Activated naive CD8-positive, alpha-beta T cell treated with anti-CD3 and anti-CD28 coated beads, Interleukin-2, amount 50 U/mL, for 24 hours (primary cell): ENCODE measurements around the gene BMP7.

ENCODE experiments used
- ATAC-seq: fragments of 150-1000 bp; cut with Tn5 transposase; one replicate; pipeline ENCODE4 v1.10.0; 2021
- DNase-seq: peaks from one replicate; pipeline ENCODE4 v3.0.0; 2021
- H3K27ac Mint-ChIP-seq: one replicate; pipeline ENCODE4 v1.8.0; 2021; ENCODE audit warnings: mild to moderate bottlenecking, mixed read lengths
- H3K27me3 Mint-ChIP-seq: one replicate; pipeline ENCODE4 v1.8.0; 2021; ENCODE audit warnings: mixed read lengths
- H3K36me3 Mint-ChIP-seq: one replicate; pipeline ENCODE4 v1.8.0; 2021; ENCODE audit warnings: low read depth, mixed read lengths
- H3K4me1 Mint-ChIP-seq: one replicate; pipeline ENCODE4 v1.8.0; 2021; ENCODE audit warnings: mixed read lengths
- H3K4me3 Mint-ChIP-seq: one replicate; pipeline ENCODE4 v1.8.0; 2021; ENCODE audit warnings: mild to moderate bottlenecking, moderate library complexity, mixed read lengths
- H3K9me3 Mint-ChIP-seq: one replicate; pipeline ENCODE4 v1.8.0; 2021; ENCODE audit warnings: mixed read lengths

BMP7 gene

DNA sequence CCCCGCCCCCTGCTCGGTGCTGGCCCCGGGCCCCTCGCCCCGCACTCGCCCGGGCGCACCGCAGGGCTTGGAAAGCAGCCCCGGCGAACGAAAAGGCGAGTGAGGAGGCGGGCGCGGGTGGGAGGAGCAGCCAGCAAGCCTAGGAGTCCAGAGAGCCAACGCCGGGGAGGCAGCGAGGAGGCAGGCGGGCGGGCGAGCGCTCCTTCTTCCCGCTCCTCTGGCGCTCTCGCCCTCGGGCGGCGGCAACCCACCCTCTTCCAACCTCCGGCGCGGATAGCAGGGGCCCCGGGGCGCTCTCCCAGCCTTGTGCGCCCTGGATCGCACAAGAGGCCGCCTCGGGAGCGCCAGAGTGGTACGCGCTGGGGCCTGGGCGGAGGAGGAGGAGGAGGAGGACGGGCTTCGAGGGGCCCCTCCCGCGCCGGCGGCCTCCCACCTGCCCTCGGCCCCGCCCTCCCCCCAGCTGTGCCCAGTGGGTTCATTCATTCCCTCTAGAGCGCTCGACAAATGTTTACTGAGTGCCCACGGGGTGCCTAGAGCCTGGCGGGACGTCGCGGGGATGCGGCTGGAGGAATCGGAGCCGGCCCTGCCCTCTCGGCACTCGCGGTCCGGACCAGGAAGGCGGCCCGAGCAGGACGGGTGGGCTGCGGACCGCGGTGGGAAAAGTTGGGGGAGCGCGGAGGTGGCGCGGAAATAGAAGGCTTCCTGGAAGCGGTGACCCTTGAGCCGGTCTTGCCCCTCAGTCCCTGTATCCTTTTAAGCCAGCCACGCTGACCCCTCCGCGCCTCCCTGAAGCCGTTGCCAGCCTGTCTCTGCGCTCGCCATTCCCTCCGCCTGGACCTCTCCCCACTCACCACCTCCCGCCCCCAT lies at the start of gene BMP7:
Gene BMP7 (minus strand): TSS at position 351 of the 867 bp plus-strand sequence. CDS start 519 bp downstream, outside the sequence.
- H3K4me1 Mint-ChIP-seq, result peaks cover 3% of the 10 kb centered on the region
- H3K9me3 Mint-ChIP-seq, result no peaks in the 10 kb centered on the region
- no peak within 1 kb of the TSS for H3K27ac Mint-ChIP-seq
- no peaks in the 10 kb centered on the region for H3K36me3 Mint-ChIP-seq
- no peak within 1 kb of the TSS for H3K4me3 Mint-ChIP-seq
- ATAC-seq (no peak), DNase-seq (no peak)
- peaks cover 67% of the 10 kb centered on the region for H3K27me3 Mint-ChIP-seq

DNA sequence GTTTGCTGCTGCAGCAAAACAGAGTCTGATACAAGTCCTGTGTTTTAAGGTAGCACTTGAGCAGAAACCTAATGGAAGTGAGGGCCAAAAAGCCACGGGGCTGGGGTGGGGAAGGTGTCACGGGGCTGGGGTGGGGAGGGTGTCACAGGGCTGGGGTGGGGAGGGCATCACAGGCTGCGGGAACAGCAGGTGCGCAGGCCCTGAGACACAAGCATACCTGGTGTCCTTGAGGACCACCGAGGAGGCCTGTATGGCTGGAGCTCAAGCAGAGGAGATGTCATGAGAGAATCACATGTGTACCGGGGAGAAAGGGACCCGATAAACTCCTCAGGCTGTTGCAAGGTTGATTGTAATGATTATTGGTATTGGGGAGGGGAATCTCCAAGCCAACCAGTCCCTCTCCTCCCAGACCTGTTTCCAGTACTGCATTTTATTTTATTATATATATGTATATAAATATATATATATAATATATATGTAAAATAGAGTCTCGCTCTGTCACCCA lies 49.6 kb upstream of the BMP7 start:
- H3K4me3 Mint-ChIP-seq, result no peak overlapping the region
- ATAC-seq (no peak), DNase-seq (no peak)
- H3K27me3 Mint-ChIP-seq, result peaks cover 5% of the 10 kb centered on the region
- H3K27ac Mint-ChIP-seq, result no peak overlapping the region
- no peaks in the 10 kb centered on the region for H3K36me3 Mint-ChIP-seq
- H3K9me3 Mint-ChIP-seq, result no peaks in the 10 kb centered on the region
- no peaks in the 10 kb centered on the region for H3K4me1 Mint-ChIP-seq

DNA sequence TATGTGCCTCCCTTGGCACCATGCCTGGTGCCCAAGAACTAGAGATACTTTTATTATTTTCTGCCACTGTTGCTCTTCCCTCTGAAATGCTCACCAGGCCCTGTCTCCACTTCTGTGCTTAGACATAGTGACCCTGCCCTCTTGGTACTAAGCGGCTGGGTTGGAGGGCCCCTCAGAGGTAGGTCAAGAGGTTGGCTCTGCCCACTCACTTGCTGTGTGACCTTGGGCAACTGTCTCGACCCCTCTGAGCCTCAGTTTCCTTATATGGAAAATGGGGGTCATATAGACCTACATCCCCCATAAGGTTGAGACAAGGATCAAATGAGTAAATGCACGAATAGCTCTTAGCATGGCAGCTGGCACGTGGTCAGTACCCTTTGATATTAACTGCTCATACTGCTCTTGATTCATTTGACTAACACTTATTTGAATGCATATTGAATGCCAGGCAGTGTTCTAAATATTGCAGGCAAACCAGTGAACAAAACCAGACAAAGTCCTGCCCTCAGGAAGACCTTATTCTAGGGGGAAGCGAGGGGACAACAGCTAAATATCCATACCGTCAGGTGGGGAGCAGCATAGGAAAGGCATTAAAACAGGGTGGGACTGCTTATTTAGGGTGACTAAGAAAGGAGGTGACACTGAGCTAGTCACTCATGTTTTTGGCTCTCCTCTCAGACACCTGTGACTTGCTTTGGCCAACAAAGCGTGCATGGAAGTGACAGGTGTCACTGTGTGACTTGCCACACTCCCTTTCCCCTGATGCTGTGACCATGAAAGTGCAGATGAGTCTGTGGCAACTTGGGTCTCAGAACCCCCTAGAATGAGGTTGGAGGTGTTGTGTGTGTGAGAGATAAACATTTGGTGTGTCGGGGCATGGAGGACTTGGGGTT lies 48.9 kb upstream of the BMP7 start:
- Mint-ChIP-seq H3K27ac (no peak overlapping the region), H3K9me3 (no peaks in the 10 kb centered on the region), H3K4me1 (no peaks in the 10 kb centered on the region), H3K27me3 (peaks cover 2% of the 10 kb centered on the region), H3K4me3 (no peak overlapping the region), H3K36me3 (no peaks in the 10 kb centered on the region)
- DNase-seq, result no peak
- no peak for ATAC-seq

DNA sequence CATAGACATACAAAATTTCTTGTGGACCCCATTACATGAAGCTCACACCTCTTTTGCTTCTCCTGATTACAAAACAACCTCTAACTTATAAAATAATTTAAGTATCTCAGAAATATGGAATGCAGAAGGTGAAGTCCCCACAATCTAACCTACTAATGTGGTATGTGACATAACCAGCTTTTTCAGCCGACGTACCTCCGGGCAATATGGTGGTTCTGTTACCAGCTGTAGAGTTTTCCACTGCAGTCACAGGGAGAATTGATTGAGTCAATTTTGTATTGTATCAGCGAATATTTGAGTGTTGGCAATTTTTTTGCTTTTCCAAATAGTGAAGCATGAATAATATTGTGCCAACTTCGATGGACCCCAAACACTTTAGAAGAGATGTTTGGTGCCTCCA lies 47.5 kb upstream of the BMP7 start:
- H3K36me3 Mint-ChIP-seq, result no peaks in the 10 kb centered on the region
- no peaks in the 10 kb centered on the region for H3K9me3 Mint-ChIP-seq
- H3K4me3 Mint-ChIP-seq, result no peak overlapping the region
- H3K4me1 Mint-ChIP-seq, result no peaks in the 10 kb centered on the region
- no peaks in the 10 kb centered on the region for H3K27me3 Mint-ChIP-seq
- no peak for DNase-seq
- ATAC-seq, result no peak
- no peak overlapping the region for H3K27ac Mint-ChIP-seq

DNA sequence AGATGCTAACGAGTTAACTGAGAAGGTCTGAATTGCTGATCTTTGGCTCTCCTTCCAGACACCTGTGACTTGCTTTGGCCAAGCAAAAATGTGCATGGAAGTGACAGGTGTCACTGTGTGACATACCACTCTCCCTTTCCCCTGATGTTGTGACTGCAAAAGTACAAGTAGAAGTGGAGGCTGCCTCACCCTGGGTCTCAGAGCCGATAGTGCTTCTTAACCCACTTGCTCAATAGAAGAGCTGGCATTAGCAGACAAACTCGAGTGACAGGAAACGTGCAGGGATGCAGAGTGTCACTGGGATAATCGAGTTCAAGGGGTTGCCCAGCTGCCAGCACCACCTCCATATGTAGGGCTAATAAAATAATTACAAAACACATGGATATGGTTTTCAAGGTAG lies 46.8 kb upstream of the BMP7 start:
- H3K9me3 Mint-ChIP-seq, result no peaks in the 10 kb centered on the region
- no peak overlapping the region for H3K27ac Mint-ChIP-seq
- no peaks in the 10 kb centered on the region for H3K4me1 Mint-ChIP-seq
- H3K4me3 Mint-ChIP-seq, result no peak overlapping the region
- no peak for DNase-seq
- no peaks in the 10 kb centered on the region for H3K27me3 Mint-ChIP-seq
- ATAC-seq, result no peak
- H3K36me3 Mint-ChIP-seq, result no peaks in the 10 kb centered on the region

DNA sequence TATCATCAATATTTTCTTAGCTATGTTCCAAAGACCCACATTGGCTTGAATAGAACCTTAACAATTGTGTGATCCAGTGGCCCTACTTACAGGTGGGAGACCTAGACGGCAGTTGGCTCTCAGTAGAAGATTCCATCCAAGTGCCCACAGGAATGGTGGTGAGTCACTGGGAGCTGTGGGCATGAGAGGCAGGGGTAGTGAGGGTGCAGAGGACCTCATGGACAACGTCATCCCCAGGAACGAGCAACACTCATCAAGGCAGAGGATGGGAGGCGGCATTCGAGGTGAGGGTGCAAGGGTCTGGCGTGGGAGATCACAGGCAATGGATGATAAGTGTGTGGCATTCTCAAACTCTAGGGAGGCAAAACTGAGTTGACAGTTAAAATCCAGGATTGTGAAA lies 45.7 kb upstream of the BMP7 start:
- Mint-ChIP-seq H3K36me3 (no peaks in the 10 kb centered on the region), H3K27me3 (no peaks in the 10 kb centered on the region), H3K27ac (no peak overlapping the region), H3K4me3 (no peak overlapping the region), H3K9me3 (no peaks in the 10 kb centered on the region), H3K4me1 (no peaks in the 10 kb centered on the region)
- ATAC-seq (no peak), DNase-seq (no peak)

DNA sequence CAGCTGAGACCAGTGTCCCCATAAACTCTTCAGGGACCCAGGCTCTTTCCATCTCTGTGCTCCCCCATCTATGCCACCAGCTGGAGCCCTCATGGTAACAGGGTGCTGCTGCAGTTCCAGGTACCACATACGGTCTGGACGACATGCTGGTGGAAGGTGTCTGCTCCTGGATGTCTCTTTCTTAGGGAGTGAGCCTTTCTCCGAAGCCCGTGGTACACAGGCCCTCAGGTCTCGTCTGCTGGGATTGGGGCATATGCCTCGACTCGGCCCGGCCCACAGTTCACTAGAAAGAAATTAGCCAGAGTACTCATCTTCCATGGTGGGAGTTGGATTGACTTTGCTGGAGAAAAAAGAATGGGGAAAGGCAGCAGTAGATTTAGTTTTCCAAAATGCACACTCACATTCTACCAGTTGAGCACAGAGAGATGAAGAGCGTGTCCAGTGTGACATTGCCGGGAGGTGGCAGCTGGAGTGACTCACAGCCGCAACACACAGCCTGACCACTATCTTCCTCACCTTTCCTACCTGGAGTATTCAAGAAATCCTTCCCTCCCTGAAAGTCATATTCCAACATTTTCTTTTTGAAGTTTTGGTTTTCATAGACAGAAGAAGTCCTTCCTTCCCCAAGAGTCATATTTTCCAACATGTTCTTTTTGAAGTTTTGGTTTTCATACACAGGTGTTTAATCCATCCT lies 44.5 kb upstream of the BMP7 start:
- ATAC-seq, result no peak

DNA sequence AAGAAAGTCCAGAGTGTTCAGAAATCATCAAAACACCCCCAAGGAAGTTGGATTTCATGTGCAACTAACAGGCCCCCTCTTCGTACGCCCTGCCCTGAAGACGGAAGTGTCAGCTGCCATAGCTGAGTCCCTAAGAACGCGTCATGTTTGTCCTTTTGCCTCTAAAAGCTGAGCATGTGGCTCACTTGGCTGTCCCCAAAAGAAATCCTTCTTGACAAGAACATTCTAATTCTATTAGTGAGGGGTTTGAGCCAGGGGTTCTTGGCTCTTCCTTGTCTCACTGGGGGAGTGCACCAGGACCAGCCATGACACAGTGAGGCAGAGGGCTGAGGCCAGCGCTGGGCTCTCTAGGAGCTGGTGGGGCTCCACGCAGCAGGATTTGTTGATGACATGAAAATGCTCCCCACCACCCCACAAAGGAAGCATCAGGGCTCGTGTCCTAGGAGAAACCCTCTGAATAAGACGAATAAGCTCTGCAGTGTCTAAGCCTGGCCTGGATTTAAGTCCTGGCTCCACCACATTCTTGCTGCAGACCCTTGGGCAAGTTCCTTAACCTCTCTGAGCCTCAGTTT lies 43.2 kb upstream of the BMP7 start:
- no peaks in the 10 kb centered on the region for H3K27me3 Mint-ChIP-seq
- no peak for ATAC-seq
- H3K9me3 Mint-ChIP-seq, result no peaks in the 10 kb centered on the region
- H3K27ac Mint-ChIP-seq, result no peak overlapping the region
- no peaks in the 10 kb centered on the region for H3K4me1 Mint-ChIP-seq
- no peak overlapping the region for H3K4me3 Mint-ChIP-seq
- no peaks in the 10 kb centered on the region for H3K36me3 Mint-ChIP-seq
- DNase-seq, result no peak

More for the DNA sequence above, 44.5 kb upstream of the BMP7 start:
- H3K36me3 Mint-ChIP-seq, result no peaks in the 10 kb centered on the region
- no peak for DNase-seq
- no peak overlapping the region for H3K4me3 Mint-ChIP-seq
- no peak overlapping the region for H3K27ac Mint-ChIP-seq
- H3K4me1 Mint-ChIP-seq, result no peaks in the 10 kb centered on the region
- no peaks in the 10 kb centered on the region for H3K9me3 Mint-ChIP-seq
- no peaks in the 10 kb centered on the region for H3K27me3 Mint-ChIP-seq

DNA sequence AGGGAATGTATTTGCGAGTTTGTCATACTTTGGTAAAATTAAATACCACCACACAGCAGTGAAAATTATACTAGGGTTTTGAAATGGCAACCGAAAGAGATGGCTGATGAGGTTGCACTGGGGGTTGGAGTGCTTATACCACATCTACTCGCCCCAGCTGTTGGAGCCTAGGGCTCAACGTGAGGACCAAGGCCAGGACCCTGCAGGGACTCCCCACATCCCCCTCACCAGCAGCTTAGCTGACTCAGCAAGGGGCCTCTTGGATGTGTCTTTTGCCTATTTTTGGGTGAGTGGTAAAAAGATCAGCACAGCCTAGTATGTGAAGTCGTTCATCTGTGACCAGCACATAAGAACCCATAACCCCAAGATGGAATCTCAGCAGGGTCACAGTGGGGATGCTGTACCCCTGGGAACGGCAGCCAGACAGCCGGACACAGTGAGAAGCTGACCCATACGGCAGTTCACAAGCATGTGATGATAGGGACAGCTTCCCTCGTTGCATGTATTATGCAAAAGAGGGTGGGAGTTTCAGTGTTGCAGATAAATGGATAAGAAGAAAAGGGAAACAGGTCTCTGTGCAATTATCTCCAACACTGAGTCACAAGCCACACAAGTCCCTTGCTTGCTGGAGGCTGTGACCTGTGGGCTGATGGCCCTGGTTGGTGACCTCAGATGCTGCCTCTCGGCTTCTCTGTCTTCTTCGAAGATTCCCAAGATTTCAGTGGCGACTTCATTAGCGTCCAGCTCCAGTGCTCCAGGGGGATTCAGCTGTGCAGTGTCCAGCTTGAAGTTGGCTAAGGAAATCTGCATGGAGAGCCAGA lies 42.2 kb upstream of the BMP7 start:
- Mint-ChIP-seq H3K4me3 (no peak overlapping the region), H3K4me1 (no peaks in the 10 kb centered on the region), H3K9me3 (no peaks in the 10 kb centered on the region), H3K27ac (no peak overlapping the region), H3K36me3 (no peaks in the 10 kb centered on the region), H3K27me3 (no peaks in the 10 kb centered on the region)
- ATAC-seq (no peak), DNase-seq (no peak)

DNA sequence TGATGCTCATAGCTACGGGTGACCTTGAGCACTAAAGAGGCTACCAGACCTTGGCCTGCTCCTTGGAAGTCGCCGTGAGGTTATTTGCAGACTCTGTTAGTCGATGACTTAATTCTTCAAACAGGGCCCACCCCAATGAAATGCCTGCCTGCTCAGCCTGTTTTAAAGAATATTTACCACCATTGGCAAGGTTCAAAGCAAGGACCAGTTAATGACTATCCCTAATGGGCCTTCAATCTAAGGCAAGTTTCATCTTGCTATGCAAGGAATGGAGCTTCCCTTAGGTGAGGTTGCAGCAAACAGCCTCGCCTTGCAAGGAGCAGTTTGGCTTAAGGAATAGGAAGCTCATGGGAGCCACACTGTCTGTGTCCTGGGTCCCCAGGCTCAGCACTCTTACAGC lies 40.3 kb upstream of the BMP7 start:
- H3K4me3 Mint-ChIP-seq, result no peak overlapping the region
- ATAC-seq, result no peak
- H3K36me3 Mint-ChIP-seq, result no peaks in the 10 kb centered on the region
- H3K9me3 Mint-ChIP-seq, result no peaks in the 10 kb centered on the region
- no peak overlapping the region for H3K27ac Mint-ChIP-seq
- peaks cover 5% of the 10 kb centered on the region for H3K27me3 Mint-ChIP-seq
- no peak for DNase-seq
- H3K4me1 Mint-ChIP-seq, result no peaks in the 10 kb centered on the region

DNA sequence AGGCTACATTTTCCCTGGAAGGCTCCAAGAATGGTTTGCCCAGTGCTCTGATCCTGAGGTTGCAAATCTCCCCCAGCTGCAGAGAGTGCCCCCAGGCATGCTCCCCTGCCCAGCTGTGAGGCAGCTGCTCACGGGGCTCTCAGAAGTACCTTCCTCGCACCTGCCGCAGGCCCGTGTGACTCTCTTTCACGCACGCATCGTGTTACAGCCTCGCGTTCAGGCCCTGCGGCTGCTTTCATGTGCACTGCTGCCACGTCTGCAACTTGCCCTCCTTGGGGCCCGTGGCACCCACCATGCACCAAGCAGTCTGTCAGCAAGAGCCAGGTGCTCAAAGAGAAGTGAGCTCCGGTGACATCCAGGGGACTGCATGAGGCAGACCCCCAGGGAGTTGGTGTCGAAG lies 34.6 kb upstream of the BMP7 start:
- peaks cover 9% of the 10 kb centered on the region for H3K27me3 Mint-ChIP-seq
- no peak overlapping the region for H3K4me3 Mint-ChIP-seq
- H3K9me3 Mint-ChIP-seq, result no peaks in the 10 kb centered on the region
- H3K4me1 Mint-ChIP-seq, result no peaks in the 10 kb centered on the region
- H3K27ac Mint-ChIP-seq, result no peak overlapping the region
- DNase-seq, result no peak
- no peak for ATAC-seq
- no peaks in the 10 kb centered on the region for H3K36me3 Mint-ChIP-seq

DNA sequence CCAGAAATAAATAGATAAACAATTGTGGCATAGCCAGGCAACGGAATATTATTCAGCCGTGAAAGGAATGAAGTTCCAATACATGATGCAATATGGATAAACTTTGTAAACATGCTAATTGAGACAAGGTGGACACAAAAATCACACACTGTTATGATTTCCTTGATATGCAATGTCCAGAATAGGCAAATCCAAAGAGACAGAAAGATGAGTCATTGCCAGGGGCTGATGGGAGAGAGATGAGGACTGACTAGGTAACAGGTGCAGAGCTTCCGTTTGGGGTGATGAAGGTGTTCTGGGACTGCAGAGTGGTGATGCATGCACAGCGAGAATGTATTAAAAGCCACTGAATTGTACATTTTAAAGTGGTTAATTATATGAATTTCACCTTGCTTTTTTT lies 32.0 kb upstream of the BMP7 start:
- H3K4me3 Mint-ChIP-seq, result no peak overlapping the region
- DNase-seq (no peak), ATAC-seq (no peak)
- H3K27me3 Mint-ChIP-seq, result peaks cover 9% of the 10 kb centered on the region
- H3K27ac Mint-ChIP-seq, result no peak overlapping the region
- no peaks in the 10 kb centered on the region for H3K4me1 Mint-ChIP-seq
- H3K36me3 Mint-ChIP-seq, result no peaks in the 10 kb centered on the region
- H3K9me3 Mint-ChIP-seq, result no peaks in the 10 kb centered on the region

DNA sequence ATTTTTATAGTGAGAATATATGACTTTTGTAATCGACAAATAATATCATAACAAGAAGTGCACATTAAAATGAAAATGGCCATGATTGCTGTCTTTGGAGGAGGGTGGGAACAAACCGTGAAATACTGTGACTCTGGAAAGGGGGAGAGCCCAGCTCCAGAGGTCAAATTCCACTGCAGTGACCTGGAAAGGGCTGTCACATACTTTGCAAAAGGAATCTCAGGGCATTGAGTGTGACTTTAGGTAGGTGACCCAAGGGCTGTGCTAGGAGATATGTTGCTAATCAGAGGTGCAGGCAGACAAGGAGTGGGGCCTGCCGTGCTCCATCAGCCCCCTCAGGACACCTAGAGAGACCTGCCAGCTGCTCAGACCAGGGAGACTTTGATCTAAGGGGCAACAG lies 28.1 kb upstream of the BMP7 start:
- DNase-seq, result no peak
- H3K36me3 Mint-ChIP-seq, result no peaks in the 10 kb centered on the region
- peaks cover 18% of the 10 kb centered on the region for H3K27me3 Mint-ChIP-seq
- H3K9me3 Mint-ChIP-seq, result no peaks in the 10 kb centered on the region
- no peak overlapping the region for H3K4me3 Mint-ChIP-seq
- no peaks in the 10 kb centered on the region for H3K4me1 Mint-ChIP-seq
- no peak overlapping the region for H3K27ac Mint-ChIP-seq
- no peak for ATAC-seq
